Embryonic facial prominence (tissue), 1 donor: ENCODE results near the gene TSC22D2.
"Not testable (repeated sequence)": the region's sequence is repeated elsewhere in the genome, so short reads cannot be mapped to it uniquely, and the experiment has no call there.

ENCODE experiments used
- DNase-seq: peaks from one replicate; pipeline ENCODE4 v3.0.0-alpha.2; 2016; ENCODE audit errors: extremely low spot score

TSC22D2 gene

GRCh38 chr3:150484410-150484809 is 76.3 kb downstream of the TSC22D2 start:
- DNase-seq, result no peak

GRCh38 chr3:150488867-150489266 is 80.8 kb downstream of the TSC22D2 start:
- DNase-seq, result no peak

- no peak for DNase-seq
These were observed 82.3 kb downstream of the TSC22D2 start for GRCh38 chr3:150490277-150490986.

GRCh38 chr3:150494411-150494977 is 86.4 kb downstream of the TSC22D2 start:
- DNase-seq, result no peak

DNA sequence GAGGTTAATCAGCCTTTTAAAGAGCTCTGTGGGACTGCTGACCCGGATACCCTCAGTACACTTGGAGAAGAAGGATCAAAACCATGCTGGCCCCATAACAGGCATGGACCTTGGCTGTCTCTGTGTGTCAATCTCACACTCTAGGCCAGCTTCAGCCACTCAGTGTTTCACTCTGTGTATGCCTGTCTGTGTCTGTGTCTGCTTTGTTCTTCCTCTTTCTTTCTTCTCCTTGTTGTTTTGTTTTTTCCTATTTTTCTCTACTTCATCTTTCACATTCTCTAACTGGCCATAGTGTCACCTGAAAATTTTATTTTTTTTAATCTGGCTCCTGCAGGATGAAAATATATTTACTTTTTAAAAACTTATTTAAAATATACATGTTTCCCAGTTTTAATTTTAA is 87.1 kb downstream of the TSC22D2 start:
- DNase-seq, result no peak

- DNase-seq, result peak; percentile 43
These were observed 87.6 kb downstream of the TSC22D2 start for GRCh38 chr3:150495563-150496168.

DNA sequence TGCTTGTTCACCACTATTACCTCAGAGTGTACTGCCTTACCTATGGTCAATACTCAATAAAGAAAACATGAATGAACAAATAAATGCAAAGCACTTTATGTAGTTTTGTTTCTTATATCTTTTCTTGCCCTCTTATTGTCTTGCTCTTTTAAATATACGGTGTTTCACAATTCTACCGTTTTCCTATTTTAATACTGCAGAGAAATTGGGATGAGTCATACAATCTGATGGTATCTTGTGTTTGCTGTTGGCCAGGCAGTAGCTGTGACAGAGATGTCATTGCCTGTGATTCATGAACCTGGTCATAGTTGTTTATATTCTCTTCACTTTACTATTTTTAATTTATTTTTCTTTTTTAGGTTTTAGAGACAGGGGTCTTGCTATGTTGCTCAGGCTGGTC is 89.9 kb downstream of the TSC22D2 start:
- no peak for DNase-seq

DNA sequence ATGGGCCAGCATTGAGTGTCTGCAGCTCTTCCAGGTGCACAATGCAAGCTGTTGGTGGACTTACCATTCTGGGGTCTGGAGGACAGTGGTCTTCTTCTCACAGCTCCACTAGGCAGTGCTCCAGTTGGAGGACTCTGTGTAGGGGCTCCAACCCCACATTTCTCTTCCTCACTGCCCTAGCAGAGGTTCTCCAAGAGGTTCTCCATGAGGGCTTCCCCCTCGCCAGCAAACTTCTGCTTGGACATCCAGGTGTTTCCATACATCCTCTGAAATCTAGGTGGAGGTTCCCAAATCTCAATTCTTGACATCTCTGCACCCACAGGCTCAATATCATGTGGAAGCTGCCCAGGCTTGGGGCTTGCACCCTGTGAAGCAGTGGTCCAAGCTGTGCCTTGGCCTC is 92.9 kb downstream of the TSC22D2 start:
- DNase-seq, result not testable (repeated sequence)

DNA sequence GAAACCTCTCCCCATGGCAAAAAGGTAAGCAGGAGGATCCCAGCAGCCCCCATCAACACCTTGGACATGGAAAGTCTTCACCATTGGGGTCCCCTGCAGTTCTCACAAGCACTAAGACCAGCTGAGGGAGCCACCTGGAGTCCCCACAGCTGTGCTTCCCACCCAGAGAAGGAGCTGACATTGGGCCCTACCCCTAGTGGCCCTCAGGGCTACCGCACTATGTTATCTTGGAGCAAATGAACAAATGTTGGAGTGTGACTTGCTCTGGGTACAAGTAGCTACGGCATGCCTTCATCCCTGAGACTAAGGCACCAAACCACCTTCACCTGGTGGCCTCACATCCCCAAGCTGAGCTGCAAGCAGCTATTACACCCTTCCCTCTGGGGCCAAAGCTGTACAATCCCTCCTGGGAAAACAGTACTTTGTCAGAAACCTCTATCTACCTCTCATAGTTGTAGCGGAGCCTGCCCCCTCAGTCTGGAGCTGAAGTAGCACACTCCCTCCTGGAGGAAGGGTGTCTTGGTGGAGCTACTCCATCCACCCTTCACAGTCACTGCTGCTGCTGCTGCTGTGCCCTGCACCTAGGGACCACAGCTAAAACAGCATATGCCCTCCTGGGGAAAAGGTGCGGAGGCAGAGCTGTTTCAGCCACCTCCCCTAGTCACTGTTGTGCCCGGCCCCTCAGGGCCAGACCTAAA is 95.5 kb downstream of the TSC22D2 start:
- DNase-seq, result no peak

DNA sequence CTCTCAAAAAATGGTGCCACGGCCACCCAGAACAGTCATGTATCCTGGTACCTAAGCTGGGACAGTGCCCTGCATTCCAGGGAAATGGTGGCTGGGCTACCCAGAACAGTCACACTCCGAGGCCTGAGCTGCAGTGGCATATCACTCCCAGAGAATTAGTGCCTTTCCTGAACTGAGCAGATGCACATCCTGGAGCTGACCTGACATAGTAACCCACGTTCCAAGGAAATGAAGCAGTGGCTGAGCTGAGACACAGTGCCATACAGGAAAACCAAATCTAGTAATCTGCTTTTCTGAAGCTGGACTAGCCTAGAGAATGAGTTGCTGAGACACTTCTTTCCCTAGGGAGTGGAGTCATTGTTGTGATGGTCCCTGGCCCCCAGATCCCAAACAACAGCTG is 96.4 kb downstream of the TSC22D2 start:
- no peak for DNase-seq

DNA sequence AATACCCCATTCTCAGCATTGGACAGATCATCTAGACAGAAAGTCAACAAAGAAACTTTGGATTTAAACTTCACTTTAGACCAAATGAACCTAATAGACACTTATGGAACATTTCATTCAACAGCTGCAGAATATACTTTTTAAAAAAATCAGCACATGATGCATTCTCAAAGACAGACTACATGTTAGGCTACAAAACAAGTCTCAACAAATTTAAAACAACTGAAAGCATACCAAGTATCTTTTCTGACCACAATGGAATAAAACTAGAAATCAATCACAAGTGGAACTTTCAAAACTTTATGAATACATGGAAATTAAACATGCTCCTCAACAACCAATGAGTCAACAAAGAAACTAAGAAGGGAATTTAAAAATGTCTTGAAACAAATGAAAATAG is 100.3 kb downstream of the TSC22D2 start:
- no peak for DNase-seq

- DNase-seq, result no peak
These were observed 101.7 kb downstream of the TSC22D2 start for GRCh38 chr3:150509780-150510179.

GRCh38 chr3:150511122-150511821 is 103.2 kb downstream of the TSC22D2 start:
- DNase-seq, result no peak

DNA sequence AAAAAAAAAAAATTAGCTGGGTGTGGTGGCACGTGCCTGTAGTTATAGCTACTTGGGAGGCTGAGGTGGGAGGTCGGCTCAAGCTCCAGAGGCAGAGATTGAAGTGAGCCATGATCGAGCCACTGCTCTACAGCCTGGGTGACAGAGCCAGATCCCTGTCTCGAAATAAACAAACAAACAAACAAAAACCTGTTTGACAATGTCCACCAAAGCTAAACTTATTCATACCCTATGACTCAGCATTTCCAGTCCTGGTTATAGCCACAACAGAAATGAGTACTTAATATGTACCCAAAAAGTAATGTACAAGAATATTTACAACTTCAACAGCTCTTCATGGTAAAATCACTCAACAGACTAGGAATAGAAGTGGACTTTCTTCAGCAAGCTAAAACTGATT is 107.1 kb downstream of the TSC22D2 start:
- DNase-seq, result no peak
